PC-9 (cell line): ENCODE data around the gene FLYWCH1. TPM values are rescaled to one million over a fixed set of nuclear protein-coding genes. Genes with fewer than 3 reads are reported as not detected.
A peak's percentile ranks its signal among the peaks of the same experiment; 100 is the strongest.

Source experiments
- BruUV-seq: library from RNA; stranded (reverse); fragments of 400-500 nt; replicated peaks from 2 replicates; lab custom pipeline; 2021; lab: Mats Ljungman, UMichigan
- CTCF ChIA-PET: fragments of 300-600 bp; sonication (Branson Sonifier 250); formaldehyde crosslinking; loops from one replicate; lab custom pipeline; 2022; ENCODE audit warnings: antibody characterized with exemption; lab: Charles Lee
- POLR2A ChIA-PET: fragments of 300-600 bp; sonication (Branson Sonifier 250); formaldehyde crosslinking; loops from one replicate; lab custom pipeline; 2022; ENCODE audit warnings: antibody characterized with exemption; ENCODE audit not compliant: unreplicated experiment; lab: Charles Lee
- DNase-seq, 2 experiments: peaks; one replicate each; pipeline versions ENCODE4 v3.0.0 to v3.0.0-alpha.2; 2015 to 2022; ENCODE audit warnings: mixed read lengths in 1 of 2
- H2AFZ ChIP-seq: fragments of 200-600 bp; sonication (generic); 2 replicates; pipeline ENCODE4 v1.8.1; 2017; ENCODE audit warnings: antibody characterized with exemption
- H3F3A ChIP-seq: fragments of 200-600 bp; sonication (generic); 2 replicates; pipeline ENCODE4 v1.8.1; 2017; ENCODE audit warnings: antibody characterized with exemption, mild to moderate bottlenecking, low read depth; ENCODE audit not compliant: insufficient read depth
- H3K27ac ChIP-seq: fragments of 200-600 bp; sonication (generic); 2 replicates; pipeline ENCODE4 v1.6.1; 2016; ENCODE audit warnings: mixed run types
- H3K27me3 ChIP-seq: fragments of 200-600 bp; sonication (generic); 2 replicates; pipeline ENCODE4 v1.6.1; 2016; ENCODE audit warnings: low read depth, mixed run types; ENCODE audit not compliant: insufficient read depth
- H3K36me3 ChIP-seq: fragments of 200-600 bp; sonication (generic); 2 replicates; pipeline ENCODE4 v1.6.1; 2016; ENCODE audit warnings: low read depth, mixed run types
- H3K4me1 ChIP-seq: fragments of 200-600 bp; sonication (generic); replicated peaks from 2 replicates; pipeline ENCODE4 v1.6.1; 2016; ENCODE audit warnings: mixed run types; ENCODE audit not compliant: insufficient read depth
- H3K4me2 ChIP-seq: fragments of 200-600 bp; sonication (generic); 2 replicates; pipeline ENCODE4 v1.6.1; 2017; ENCODE audit warnings: mixed run types
- H3K4me3 ChIP-seq: fragments of 200-600 bp; sonication (generic); 2 replicates; pipeline ENCODE4 v1.6.1; 2016; ENCODE audit warnings: mixed run types
- H3K79me2 ChIP-seq: fragments of 200-600 bp; sonication (generic); 2 replicates; pipeline ENCODE4 v1.6.1; 2017; ENCODE audit warnings: low read depth, mixed run types
- H3K9me2 ChIP-seq: fragments of 200-600 bp; sonication (generic); 2 replicates; pipeline ENCODE4 v1.8.1; 2017; ENCODE audit warnings: mild to moderate bottlenecking; ENCODE audit not compliant: insufficient read depth
- H3K9me3 ChIP-seq: fragments of 200-600 bp; sonication (generic); 2 replicates; pipeline ENCODE4 v1.8.1; 2016; ENCODE audit warnings: low read depth; ENCODE audit not compliant: insufficient read depth
- H4K20me1 ChIP-seq: fragments of 200-600 bp; sonication (generic); 2 replicates; pipeline ENCODE4 v1.8.1; 2017; ENCODE audit not compliant: insufficient read depth
- EZH2 ChIP-seq: fragments of 200-600 bp; sonication (generic); IDR thresholded peaks from 2 replicates; pipeline ENCODE4 v1.8.0; 2017; ENCODE audit warnings: antibody characterized with exemption, low read depth
- intact Hi-C: fragments of 100-400 bp; cut with micrococcal nuclease; formaldehyde crosslinking; loops from one replicate; pipeline ENCODE4 v1.10.0; 2022; ENCODE audit not compliant: unreplicated experiment
- total RNA-seq: library from RNA; stranded (reverse); gene quantifications from 2 replicates; pipeline ENCODE4 v1.2.3, GENCODE V29; 2021
- TF ChIP-seq, protein P1 (sequence below): fragments of 200-600 bp; sonication (generic); conservative IDR thresholded peaks from 2 replicates; pipeline ENCODE4 v1.6.1; 2017; ENCODE audit warnings: mixed run types, antibody characterized with exemption, mild to moderate bottlenecking, moderate library complexity

FLYWCH1 gene
- total RNA-seq, 1 experiment from 2014 or later, result 79.9 TPM

- Histone ChIP-seq H3K4me1 (no peaks in the 10 kb centered on the region), H3F3A (no peaks in the 10 kb centered on the region), H3K9me3 (no peaks in the 10 kb centered on the region), H4K20me1 (no peaks in the 10 kb centered on the region), H3K27me3 (no peaks in the 10 kb centered on the region), H3K4me3 (no peak overlapping the region), H2AFZ (no peak overlapping the region), H3K36me3 (no peaks in the 10 kb centered on the region), H3K27ac (no peak overlapping the region), H3K9me2 (no peaks in the 10 kb centered on the region), H3K4me2 (no peak overlapping the region), H3K79me2 (no peaks in the 10 kb centered on the region)
- TF ChIP-seq, protein P1, sequence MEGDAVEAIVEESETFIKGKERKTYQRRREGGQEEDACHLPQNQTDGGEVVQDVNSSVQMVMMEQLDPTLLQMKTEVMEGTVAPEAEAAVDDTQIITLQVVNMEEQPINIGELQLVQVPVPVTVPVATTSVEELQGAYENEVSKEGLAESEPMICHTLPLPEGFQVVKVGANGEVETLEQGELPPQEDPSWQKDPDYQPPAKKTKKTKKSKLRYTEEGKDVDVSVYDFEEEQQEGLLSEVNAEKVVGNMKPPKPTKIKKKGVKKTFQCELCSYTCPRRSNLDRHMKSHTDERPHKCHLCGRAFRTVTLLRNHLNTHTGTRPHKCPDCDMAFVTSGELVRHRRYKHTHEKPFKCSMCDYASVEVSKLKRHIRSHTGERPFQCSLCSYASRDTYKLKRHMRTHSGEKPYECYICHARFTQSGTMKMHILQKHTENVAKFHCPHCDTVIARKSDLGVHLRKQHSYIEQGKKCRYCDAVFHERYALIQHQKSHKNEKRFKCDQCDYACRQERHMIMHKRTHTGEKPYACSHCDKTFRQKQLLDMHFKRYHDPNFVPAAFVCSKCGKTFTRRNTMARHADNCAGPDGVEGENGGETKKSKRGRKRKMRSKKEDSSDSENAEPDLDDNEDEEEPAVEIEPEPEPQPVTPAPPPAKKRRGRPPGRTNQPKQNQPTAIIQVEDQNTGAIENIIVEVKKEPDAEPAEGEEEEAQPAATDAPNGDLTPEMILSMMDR, result no peak
- BruUV-seq, result no TSS peak
- intact Hi-C loops, result no loop called here
- CTCF ChIA-PET, result no interaction called here
- DNase-seq, result no peak
- POLR2A ChIA-PET, result interaction anchor here (0.6 kb wide), 1 partner anchor 121 kb away, joined by 8 read pairs; no protein-coding TSS in a partner anchor
These were observed 21.4 kb downstream of the FLYWCH1 start for GRCh38 chr16:2933136-2933535.

DNA sequence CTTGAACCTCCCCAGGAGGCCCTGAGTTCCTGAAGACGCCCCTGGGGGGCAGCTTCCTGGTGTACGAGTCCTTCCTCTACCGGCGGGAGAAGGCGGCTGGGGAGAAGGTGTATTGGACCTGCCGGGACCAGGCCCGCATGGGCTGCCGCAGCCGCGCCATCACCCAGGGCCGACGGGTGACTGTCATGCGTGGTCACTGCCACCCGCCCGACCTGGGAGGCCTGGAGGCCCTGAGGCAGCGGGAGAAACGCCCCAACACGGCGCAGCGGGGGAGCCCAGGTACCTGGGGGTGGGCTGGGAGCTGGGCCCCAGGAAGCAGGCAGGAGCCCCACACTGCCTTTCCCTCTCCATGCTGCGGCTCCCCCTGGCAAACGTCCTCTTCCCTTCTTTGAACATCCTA lies 22.0 kb downstream of the FLYWCH1 start:
- TF ChIP-seq, protein P1, result no peak
- TF ChIP-seq EZH2, result no peak
- ChIA-PET CTCF (no interaction called here), POLR2A (no interaction called here)

DNA sequence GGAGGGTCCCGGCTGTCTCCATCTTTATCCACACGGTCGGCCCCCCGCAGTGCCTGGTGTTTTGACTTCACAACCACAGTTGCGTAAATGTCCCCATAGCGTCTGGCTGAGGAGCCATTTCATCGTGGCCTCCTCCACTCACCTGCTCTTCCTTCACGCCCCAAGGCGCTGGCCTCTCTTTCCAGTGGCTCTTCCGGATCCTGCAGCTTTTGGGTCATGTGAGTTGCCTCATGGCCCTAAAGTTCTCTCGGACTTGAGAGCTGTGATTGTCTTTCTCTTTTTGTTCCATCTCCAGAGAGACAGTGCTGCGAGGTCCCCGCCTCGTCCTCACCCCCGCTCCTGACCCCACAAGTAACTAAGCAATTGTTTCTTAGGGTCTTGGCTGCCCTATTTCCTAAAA lies 22.7 kb downstream of the FLYWCH1 start:
- Histone ChIP-seq H3K9me3 (no peaks in the 10 kb centered on the region), H3K4me2 (no peak overlapping the region), H4K20me1 (no peaks in the 10 kb centered on the region), H3F3A (no peaks in the 10 kb centered on the region), H3K4me1 (no peaks in the 10 kb centered on the region), H3K9me2 (no peaks in the 10 kb centered on the region), H3K36me3 (no peaks in the 10 kb centered on the region), H2AFZ (no peak overlapping the region), H3K79me2 (no peaks in the 10 kb centered on the region), H3K27ac (no peak overlapping the region), H3K27me3 (no peaks in the 10 kb centered on the region), H3K4me3 (no peak overlapping the region)
- intact Hi-C loops, result no loop called here
- BruUV-seq, result TSS peak; percentile 19
- POLR2A ChIA-PET, result no interaction called here
- no peak for DNase-seq
- TF ChIP-seq EZH2, result no peak
- TF ChIP-seq, protein P1, result no peak
- CTCF ChIA-PET, result no interaction called here

More for the DNA sequence above, 22.0 kb downstream of the FLYWCH1 start:
- Histone ChIP-seq H3K4me2 (no peak overlapping the region), H3K79me2 (no peaks in the 10 kb centered on the region), H3K4me1 (no peaks in the 10 kb centered on the region), H2AFZ (no peak overlapping the region), H3K9me2 (no peaks in the 10 kb centered on the region), H3K9me3 (no peaks in the 10 kb centered on the region), H3K36me3 (no peaks in the 10 kb centered on the region), H3K27ac (no peak overlapping the region), H4K20me1 (no peaks in the 10 kb centered on the region), H3K4me3 (no peak overlapping the region), H3K27me3 (no peaks in the 10 kb centered on the region), H3F3A (no peaks in the 10 kb centered on the region)
- no peak for DNase-seq
- intact Hi-C loops, result no loop called here
- BruUV-seq, result no TSS peak
